ENCODE data around the gene NECTIN1. TPM values are rescaled to one million over a fixed set of nuclear protein-coding genes. Genes with fewer than 3 reads are reported as not detected.

NECTIN1 gene
- total RNA-seq, 1 donor = 7.8 TPM

DNA sequence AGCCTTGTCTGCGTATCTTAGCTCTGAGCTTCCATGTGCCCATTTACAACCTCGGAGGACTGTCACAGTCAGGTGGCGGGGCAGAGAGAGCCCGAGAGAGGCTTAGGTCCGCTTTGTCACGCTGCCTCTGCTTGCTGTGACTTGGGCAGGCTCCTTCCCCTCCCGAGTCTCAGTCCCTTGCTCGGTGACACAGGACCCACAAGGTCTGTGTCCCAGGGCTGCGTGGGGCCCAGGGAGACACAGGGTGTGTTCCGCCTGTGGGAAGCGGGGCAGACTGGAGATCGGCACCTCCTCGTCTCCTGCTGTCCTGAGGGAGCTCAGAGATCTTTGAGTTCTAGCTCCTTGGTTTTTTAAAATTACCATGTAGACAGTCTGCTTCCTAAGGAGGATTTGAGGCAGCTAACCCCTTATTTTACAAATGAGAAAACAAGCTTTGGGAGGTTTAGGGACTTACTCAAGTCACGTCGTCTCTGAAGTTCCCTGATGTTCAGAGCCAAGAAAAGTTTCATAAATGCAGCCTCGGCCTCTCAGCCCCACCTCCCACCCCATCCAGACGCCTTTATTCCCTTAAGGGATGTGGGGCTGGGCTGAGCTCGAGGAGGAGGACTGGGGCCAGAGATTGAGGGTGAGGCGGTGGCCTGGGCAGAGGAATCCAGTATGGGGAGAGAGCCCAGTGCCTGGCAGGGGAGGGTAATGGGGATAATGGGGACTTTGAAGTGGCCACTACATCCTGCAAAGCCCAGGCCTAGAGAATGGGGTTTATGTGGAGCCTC, 103.6 kb downstream of the NECTIN1 start:
- peak; percentile 35 for DNase-seq (ENCODE audit: low read depth)
- no peak for TF ChIP-seq CTCF (IDR thresholded peaks at IDR 0.05; ENCODE audit: insufficient read depth, low read length)
- no peak overlapping the region for H3K4me3 ChIP-seq (ENCODE audit: low read depth, low read length)

DNA sequence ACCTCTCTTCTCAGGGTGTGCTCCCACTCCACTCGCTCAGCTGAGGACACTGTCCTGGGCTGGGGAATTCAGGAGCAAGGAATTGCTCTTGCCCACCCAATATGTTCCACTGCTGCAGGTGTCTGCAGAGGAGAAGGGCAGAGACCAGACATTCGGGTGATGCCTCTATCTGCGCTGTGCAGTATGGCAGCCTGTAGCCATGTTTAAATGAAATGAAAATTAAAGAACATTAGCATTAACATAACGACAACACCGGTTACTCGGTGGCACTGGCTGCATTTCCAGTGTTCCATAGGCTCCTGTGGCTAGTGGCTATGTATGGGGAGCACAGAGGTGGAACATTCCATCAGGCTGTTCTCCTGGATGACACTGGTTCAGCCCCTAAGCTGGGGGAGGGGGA, 104.4 kb downstream of the NECTIN1 start:
- no peak for TF ChIP-seq CTCF (IDR thresholded peaks at IDR 0.05; ENCODE audit: insufficient read depth, low read length)
- H3K4me3 ChIP-seq (ENCODE audit: low read depth, low read length) = no peak overlapping the region
- DNase-seq (ENCODE audit: low read depth) = no peak

- TF ChIP-seq CTCF (IDR thresholded peaks at IDR 0.05; ENCODE audit: insufficient read depth, low read length) = peak; percentile 44
- no peak for DNase-seq (ENCODE audit: low read depth)
- no peak overlapping the region for H3K4me3 ChIP-seq (ENCODE audit: low read depth, low read length)
Measured at GRCh38 chr11:119624102-119624615, 104.8 kb downstream of the NECTIN1 start.

DNA sequence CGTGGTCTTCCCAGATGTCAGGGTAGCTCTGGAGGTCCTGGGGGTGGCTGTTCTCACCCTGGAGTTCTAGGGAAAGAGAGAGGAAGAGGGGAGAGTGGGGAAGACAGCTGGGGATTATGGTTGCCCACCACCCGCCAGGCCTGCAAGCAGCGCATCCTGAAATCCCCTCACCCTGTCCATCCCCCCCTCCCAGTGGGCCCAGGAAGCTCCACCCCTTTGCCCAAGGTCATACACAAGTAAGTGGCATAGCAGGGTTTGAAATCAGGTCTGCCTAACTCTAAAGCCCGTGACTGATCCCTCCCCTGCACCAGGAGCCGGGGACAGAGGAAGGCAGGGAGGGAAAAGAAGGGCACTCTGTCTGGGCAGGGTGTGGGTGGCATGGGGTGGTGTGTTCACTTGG, 105.3 kb downstream of the NECTIN1 start:
- no peak for DNase-seq (ENCODE audit: low read depth)
- no peak overlapping the region for H3K4me3 ChIP-seq (ENCODE audit: low read depth, low read length)
- TF ChIP-seq CTCF (IDR thresholded peaks at IDR 0.05; ENCODE audit: insufficient read depth, low read length) = no peak

GRCh38 chr11:119622454-119623143, 106.4 kb downstream of the NECTIN1 start:
- TF ChIP-seq CTCF (IDR thresholded peaks at IDR 0.05; ENCODE audit: insufficient read depth, low read length) = no peak
- DNase-seq (ENCODE audit: low read depth) = no peak
- H3K4me3 ChIP-seq (ENCODE audit: low read depth, low read length) = no peak overlapping the region

- TF ChIP-seq CTCF (IDR thresholded peaks at IDR 0.05; ENCODE audit: insufficient read depth, low read length) = no peak
- no peak overlapping the region for H3K4me3 ChIP-seq (ENCODE audit: low read depth, low read length)
- no peak for DNase-seq (ENCODE audit: low read depth)
Measured at GRCh38 chr11:119619665-119620064, 109.3 kb downstream of the NECTIN1 start.
